Activated CD4-positive, alpha-beta T cell treated with anti-CD3 and anti-CD28 coated beads, Interleukin-10, Interleukin-2, amounts not matched to agents 100 ng/mL and 50 ng/mL, durations not matched to agents 16 hours and 8 hours (primary cell): ENCODE measurements around the gene FUNDC1.

Source experiments
- DNase-seq: peaks from one replicate; pipeline ENCODE4 v3.0.0-alpha.2; 2020

The FUNDC1 gene

DNA sequence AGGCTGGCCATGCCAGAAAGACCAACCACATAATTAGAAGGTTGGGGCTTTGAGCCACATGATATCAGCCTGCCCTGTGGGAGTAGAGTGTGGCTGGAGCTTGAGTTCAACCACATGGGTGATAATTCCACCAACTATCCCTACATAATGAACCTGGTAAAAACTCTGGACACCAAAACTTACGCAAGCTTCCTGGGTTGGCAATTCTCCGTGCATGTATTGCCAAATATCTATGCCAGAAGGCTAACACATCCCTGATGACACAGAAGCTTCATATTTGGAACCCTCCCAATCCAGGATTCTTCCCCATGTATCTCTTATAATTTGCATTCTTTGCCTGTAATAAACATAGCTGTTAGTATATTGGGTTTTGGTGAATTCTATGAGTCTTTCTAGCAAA lies 68.2 kb downstream of the FUNDC1 start:
- DNase-seq = no peak
